Measurements from ENCODE around the gene RMDN2. TPM values are rescaled to one million over a fixed set of nuclear protein-coding genes. Genes with fewer than 3 reads are reported as not detected.

The RMDN2 gene
- total and polyA plus RNA-seq, 9 of the 15 experiments (the other 6 are each of a cell fraction or from before 2014, with no cell fraction given), result 1.5 to 4.3 (median 2.3) TPM

- 0 out of 2 replicates have a peak, but pooled peaks have one; percentile 32 for TF ChIP-seq ZBTB2 (IDR thresholded peaks at IDR 0.05)
- TF ChIP-seq ZNF184 (CRISPR knock-in tag; IDR thresholded peaks at IDR 0.05), result no peak
- no peak for TF ChIP-seq ZSCAN29 (IDR thresholded peaks at IDR 0.05)
- TF ChIP-seq GMEB1 (CRISPR knock-in tag; IDR thresholded peaks at IDR 0.05), result peak; percentile 29; the same call in 1 of the 2 replicates
- TF ChIP-seq ELF1 (tag; IDR thresholded peaks at IDR 0.05), result peak; percentile 91
- TF ChIP-seq L3MBTL2 (IDR thresholded peaks at IDR 0.05), result peak; percentile 90
- TF ChIP-seq CBFA2T3 (IDR thresholded peaks at IDR 0.05), result peak; percentile 16; the same call in 1 of the 2 replicates
- TF ChIP-seq TFAP4 (CRISPR knock-in tag; IDR thresholded peaks at IDR 0.05; ENCODE audit: borderline replicate concordance), result peak; percentile 97
- no peak for TF ChIP-seq FOXJ3 (CRISPR knock-in tag; IDR thresholded peaks at IDR 0.05)
- peak; percentile 97 for TF ChIP-seq ZBTB40 (IDR thresholded peaks at IDR 0.05)
- TF ChIP-seq ZBTB40 (CRISPR knock-in tag; IDR thresholded peaks at IDR 0.05), result no peak
- 0 out of 2 replicates have a peak, but pooled peaks have one; percentile 46 for TF ChIP-seq NR1H2 (CRISPR knock-in tag; IDR thresholded peaks at IDR 0.05)
- TF ChIP-seq PRPF4 (IDR thresholded peaks at IDR 0.05; ENCODE audit: insufficient read depth, low read depth, low read length, poor library complexity, severe bottlenecking), result no peak
Observed at GRCh38 chr2:37925063-37925897, at the start of gene RMDN2 (continued).

All from K562 (cell line).